Lung (tissue), 12 donors: ENCODE data around the gene MBD6. TPM values are rescaled to one million over a fixed set of nuclear protein-coding genes. Genes with fewer than 3 reads are reported as not detected.
"Not testable (repeated sequence)": the region's sequence is repeated elsewhere in the genome, so short reads cannot be mapped to it uniquely, and the experiment has no call there.

Source experiments
- ATAC-seq: fragments of 200-7000 bp; cut with Tn5 transposase; one replicate; pipeline ENCODE4 v1.9.1; 2020; ENCODE audit warnings: moderate number of reproducible peaks; ENCODE audit not compliant: insufficient read depth, low FRiP score
- DNase-seq, 3 donors: peaks; one replicate each; pipeline ENCODE4 v3.0.0-alpha.2; 2013 to 2017
- H3K27ac ChIP-seq, 2 donors: one replicate each; pipeline ENCODE4 v1.5.1; 2013; ENCODE audit warnings: mild to moderate bottlenecking in 2 of 2, moderate library complexity in 2 of 2, control low read depth in 1 of 2, inconsistent platforms in 1 of 2, low read depth in 1 of 2, low read length in 1 of 2
- H3K27me3 ChIP-seq, 3 donors: one replicate each; pipeline ENCODE4 v1.5.1; 2013; ENCODE audit warnings: low read length in 2 of 3; ENCODE audit not compliant: control insufficient read depth in 3 of 3, insufficient read depth in 3 of 3
- H3K36me3 ChIP-seq, 4 donors: one replicate each; pipeline ENCODE4 v1.5.1; 2013; ENCODE audit warnings: low read length in 4 of 4, mild to moderate bottlenecking in 1 of 4, moderate library complexity in 1 of 4; ENCODE audit not compliant: control insufficient read depth in 4 of 4, insufficient read depth in 4 of 4
- H3K4me1 ChIP-seq, 5 donors: one replicate each; pipeline ENCODE4 v1.5.1; 2013; ENCODE audit warnings: low read length in 5 of 5, mild to moderate bottlenecking in 2 of 5, moderate library complexity in 1 of 5; ENCODE audit not compliant: control insufficient read depth in 5 of 5, insufficient read depth in 5 of 5
- H3K4me3 ChIP-seq: one replicate; pipeline ENCODE4 v1.5.1; 2013; ENCODE audit warnings: mild to moderate bottlenecking, control low read depth, moderate library complexity
- H3K9ac ChIP-seq, 2 donors: one replicate each; pipeline ENCODE4 v1.5.1; 2013; ENCODE audit warnings: low read length in 2 of 2, control low read depth in 1 of 2; ENCODE audit not compliant: insufficient read depth in 1 of 2
- H3K9me3 ChIP-seq, 4 donors: one replicate each; pipeline ENCODE4 v1.5.1; 2013; ENCODE audit warnings: low read length in 3 of 4, mild to moderate bottlenecking in 1 of 4, moderate library complexity in 1 of 4; ENCODE audit not compliant: control insufficient read depth in 4 of 4, insufficient read depth in 3 of 4
- CTCF ChIP-seq: IDR thresholded peaks from 2 replicates; pipeline ENCODE4 v1.5.1; 2012; ENCODE audit warnings: mild to moderate bottlenecking; ENCODE audit errors: control extremely low read depth, extremely low read depth
- WGBS, 2 donors: extraction: QIAGEN DNeasy Blood & Tissue Kit; methylation state at CpG; one replicate each; pipeline ENCODE4 v1.1.7; 2013; 5-methylcytosine and 5-hydroxymethylcytosine counted together
- polyA plus RNA-seq, 2 donors: library from polyadenylated mRNA; stranded (reverse); fragments of 200-250 nt; gene quantifications; one replicate each; pipeline ENCODE4 v1.2.1, GENCODE V29; 2013
- total RNA-seq, 2 donors: library from RNA; depleted of rRNA in 1 of 2; stranded (reverse); fragments of >200 nt in 1 of 2; gene quantifications; one replicate each; pipeline ENCODE4 v1.2.1, GENCODE V29; 2014 to 2021
- donor health status: control.
- donor health status: control.
- donor health status: Bipolar disorder and iron deficiency.
- donor health status: healthy.
- donor health status: DM: yes; HTN: yes; CAD: no.

The MBD6 gene
- total and polyA plus RNA-seq, 4 donors = 26.0 to 132 (median 39.6) TPM

GRCh38 chr12:57511588-57512325 lies 10.9 kb upstream of the MBD6 start:
- Histone ChIP-seq H3K27me3 (no peaks in the 10 kb centered on the region), H3K9ac (no peak overlapping the region), H3K36me3 (peaks cover 23 to 44% (median 35%) of the 10 kb centered on the region in 4 donors), H3K4me3 (no peak overlapping the region), H3K4me1 (no peaks in the 10 kb centered on the region), H3K27ac (no peak overlapping the region), H3K9me3 (no peaks in the 10 kb centered on the region)
- TF ChIP-seq CTCF = no peak
- ATAC-seq (no peak), DNase-seq (no peak)
- WGBS, 2 donors = 96 to 97% methylated on average over 7 of the region's 7 CpGs

- Histone ChIP-seq H3K27ac (no peak overlapping the region), H3K27me3 (no peaks in the 10 kb centered on the region), H3K36me3 (peaks cover 23 to 50% (median 39%) of the 10 kb centered on the region in 4 donors), H3K4me3 (no peak overlapping the region), H3K4me1 (peaks cover 0 to 2% (median 0%) of the 10 kb centered on the region in 5 donors), H3K9me3 (no peaks in the 10 kb centered on the region), H3K9ac (no peak overlapping the region)
- 93 to 96% methylated on average over 6 of the region's 6 CpGs for WGBS, 2 donors
- ATAC-seq (no peak), DNase-seq (no peak)
- TF ChIP-seq CTCF = no peak
These were observed 10.0 kb upstream of the MBD6 start for GRCh38 chr12:57512665-57513064.

GRCh38 chr12:57513266-57513665 lies 9.4 kb upstream of the MBD6 start:
- ATAC-seq = no peak
- Histone ChIP-seq H3K27ac (no peak overlapping the region), H3K36me3 (peaks cover 25 to 51% (median 39%) of the 10 kb centered on the region in 4 donors), H3K9ac (no peak overlapping the region), H3K4me3 (no peak overlapping the region), H3K27me3 (no peaks in the 10 kb centered on the region), H3K4me1 (peaks cover 2 to 5% (median 4%) of the 10 kb centered on the region in 5 donors), H3K9me3 (no peaks in the 10 kb centered on the region)
- TF ChIP-seq CTCF = no peak
- no peak for DNase-seq
- 97 to 99% methylated on average over 5 of the region's 5 CpGs for WGBS, 2 donors

GRCh38 chr12:57513677-57514076 lies 8.9 kb upstream of the MBD6 start:
- not testable (repeated sequence) for ATAC-seq
- peaks cover 25 to 51% (median 39%) of the 10 kb centered on the region in 4 donors for H3K36me3 ChIP-seq

DNA sequence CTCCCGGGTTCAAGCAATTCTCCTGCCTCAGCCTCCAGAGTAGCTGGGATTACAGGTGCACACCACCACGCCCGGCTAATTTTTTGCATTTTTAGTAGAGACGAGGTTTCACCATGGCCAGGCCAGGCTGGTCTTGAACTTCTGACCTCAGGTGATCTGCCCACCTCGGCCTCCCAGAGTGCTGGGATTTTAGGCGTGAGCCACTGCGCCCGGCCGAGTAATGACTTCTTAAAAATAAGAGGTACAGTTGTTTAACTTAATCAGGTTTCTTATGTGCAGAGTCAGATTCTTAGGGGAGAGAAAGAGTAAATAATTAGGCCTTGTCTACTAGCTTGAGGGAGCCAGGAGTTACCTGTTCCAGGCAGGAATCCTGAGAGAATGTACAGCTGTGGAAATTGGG lies 8.4 kb upstream of the MBD6 start:
- DNase-seq, H3K27ac ChIP-seq, H3K4me3 ChIP-seq, H3K27me3 ChIP-seq, ATAC-seq, H3K9me3 ChIP-seq, H3K9ac ChIP-seq: not testable (repeated sequence)
- H3K36me3 ChIP-seq = peaks cover 25 to 51% (median 39%) of the 10 kb centered on the region in 4 donors
- H3K4me1 ChIP-seq = peaks cover 4 to 14% (median 11%) of the 10 kb centered on the region in 5 donors
- 93 to 94% methylated on average over 9 of the region's 9 CpGs for WGBS, 2 donors

More at GRCh38 chr12:57513677-57514076, 8.9 kb upstream of the MBD6 start:
- not testable (repeated sequence) for H3K4me3 ChIP-seq, H3K27ac ChIP-seq, H3K4me1 ChIP-seq, DNase-seq, H3K9me3 ChIP-seq, H3K27me3 ChIP-seq, H3K9ac ChIP-seq
- 91 to 95% methylated on average over 6 of the region's 6 CpGs for WGBS, 2 donors
